HG03575 (cell line): ENCODE data around the gene S100P.
"Not testable (repeated sequence)": the region's sequence is repeated elsewhere in the genome, so short reads cannot be mapped to it uniquely, and the experiment has no call there.

Experiments used
- ATAC-seq: cut with Tn5 transposase; IDR thresholded peaks from one replicate; pipeline ENCODE4 v1.9.1; 2021; ENCODE audit not compliant: unreplicated experiment, insufficient number of reproducible peaks, low FRiP score; ENCODE audit errors: extremely low read depth

The S100P gene

DNA sequence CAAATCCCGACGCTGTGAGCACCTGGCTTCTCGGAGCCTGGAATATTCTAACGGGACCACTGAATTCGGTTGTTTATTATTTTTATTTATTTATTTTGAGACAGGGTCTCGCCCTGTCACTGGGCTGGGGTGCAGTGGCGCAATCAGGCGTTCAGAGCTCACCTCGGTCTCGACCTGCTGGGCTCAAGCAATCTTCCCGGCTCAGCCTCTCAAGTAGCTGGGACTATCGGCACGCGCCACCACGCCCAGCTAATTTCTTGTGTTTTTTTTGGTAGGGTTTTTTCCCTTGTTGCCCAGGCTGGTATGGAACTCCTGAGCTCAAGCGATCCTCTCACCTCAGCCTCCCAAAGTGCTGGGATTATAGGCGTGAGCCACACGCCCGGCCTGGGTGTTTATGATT, 21.5 kb upstream of the S100P start:
- ATAC-seq: no peak

DNA sequence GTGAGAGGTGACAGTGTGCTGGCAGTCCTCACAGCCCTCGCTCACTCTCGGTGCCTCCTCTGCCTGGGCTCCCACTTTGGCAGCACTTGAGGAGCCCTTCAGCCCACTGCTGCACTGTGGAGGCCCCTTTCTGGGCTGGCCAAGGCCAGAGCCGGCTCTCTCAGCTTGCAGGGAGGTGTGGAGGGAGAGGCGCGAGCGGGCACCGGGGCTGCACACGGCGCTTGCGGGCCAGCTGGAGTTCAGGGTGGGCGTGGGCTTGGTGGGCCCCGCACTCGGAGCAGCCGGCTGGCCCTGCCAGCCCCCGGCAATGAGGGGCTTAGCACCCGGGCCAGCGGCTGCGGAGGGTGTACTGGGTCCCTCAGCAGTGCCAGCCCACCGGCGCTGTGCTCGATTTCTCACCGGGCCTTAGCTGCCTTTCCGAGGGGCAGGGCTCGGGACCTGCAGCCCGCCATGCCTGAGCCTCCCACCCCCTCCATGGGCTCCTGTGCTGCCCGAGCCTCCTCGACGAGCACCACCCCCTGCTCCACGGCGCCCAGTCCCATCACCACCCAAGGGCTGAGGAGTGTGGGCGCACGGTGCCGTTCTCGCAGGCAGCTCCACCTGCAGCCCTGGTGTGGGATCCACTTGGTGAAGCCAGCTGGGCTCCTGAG, 21.0 kb upstream of the S100P start:
- not testable (repeated sequence) for ATAC-seq

DNA sequence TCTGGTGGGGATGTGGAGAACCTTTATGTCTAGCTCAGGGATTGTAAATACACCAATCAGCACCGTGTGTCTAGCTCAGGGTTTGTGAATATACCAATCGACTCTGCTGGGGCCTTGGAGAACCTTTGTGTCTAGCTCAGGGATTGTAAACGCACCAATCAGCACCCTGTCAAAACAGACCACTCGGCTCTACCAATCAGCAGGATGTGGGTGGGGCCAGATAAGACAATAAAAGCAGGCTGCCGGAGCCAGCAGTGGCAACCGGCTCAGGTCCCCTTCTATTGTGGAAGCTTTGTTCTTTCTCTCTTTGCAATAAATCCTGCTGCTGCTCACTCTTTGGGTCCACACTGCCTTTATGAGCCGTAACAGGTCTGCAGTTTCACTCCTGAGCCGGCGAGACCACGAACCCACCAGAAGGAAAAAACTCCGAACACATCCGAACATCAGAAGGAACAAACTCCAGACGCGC, 20.5 kb upstream of the S100P start:
- ATAC-seq: not testable (repeated sequence)

DNA sequence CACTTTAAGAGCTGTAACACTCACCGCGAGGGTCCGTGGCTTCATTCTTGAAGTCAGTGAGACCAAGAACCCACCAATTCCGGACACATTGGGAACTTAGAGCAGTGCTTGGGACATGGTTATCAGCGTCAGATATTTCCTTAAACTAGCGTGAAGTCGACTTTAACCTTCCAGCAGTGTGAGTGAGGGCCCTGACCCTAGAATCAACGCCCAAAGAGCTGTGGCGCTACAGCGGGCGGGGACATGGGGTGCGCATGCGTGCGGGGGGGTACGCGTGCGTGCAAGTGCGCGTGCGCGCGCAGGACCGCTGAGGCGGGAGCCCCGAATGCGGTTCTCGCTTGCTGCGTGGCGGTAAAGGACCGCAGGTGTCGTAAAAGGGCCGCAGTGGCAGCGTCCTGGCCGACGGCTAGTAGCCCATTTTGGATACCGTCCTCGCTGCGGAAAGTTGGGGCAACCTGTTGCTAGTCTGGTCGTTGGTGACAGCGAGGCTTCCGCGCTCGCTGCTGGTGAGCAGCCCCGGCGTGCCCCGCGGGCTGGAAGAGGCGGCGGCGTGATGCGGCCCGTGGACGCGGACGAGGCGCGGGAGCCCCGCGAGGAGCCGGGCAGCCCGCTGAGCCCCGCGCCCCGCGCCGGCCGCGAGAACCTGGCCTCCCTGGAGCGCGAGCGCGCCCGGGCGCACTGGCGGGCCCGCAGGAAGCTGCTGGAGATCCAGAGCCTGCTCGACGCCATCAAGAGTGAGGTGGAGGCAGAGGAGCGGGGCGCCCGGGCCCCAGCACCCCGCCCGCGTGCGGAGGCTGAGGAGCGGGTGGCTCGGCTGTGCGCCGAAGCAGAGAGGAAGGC, 19.8 kb upstream of the S100P start:
- ATAC-seq: no peak

DNA sequence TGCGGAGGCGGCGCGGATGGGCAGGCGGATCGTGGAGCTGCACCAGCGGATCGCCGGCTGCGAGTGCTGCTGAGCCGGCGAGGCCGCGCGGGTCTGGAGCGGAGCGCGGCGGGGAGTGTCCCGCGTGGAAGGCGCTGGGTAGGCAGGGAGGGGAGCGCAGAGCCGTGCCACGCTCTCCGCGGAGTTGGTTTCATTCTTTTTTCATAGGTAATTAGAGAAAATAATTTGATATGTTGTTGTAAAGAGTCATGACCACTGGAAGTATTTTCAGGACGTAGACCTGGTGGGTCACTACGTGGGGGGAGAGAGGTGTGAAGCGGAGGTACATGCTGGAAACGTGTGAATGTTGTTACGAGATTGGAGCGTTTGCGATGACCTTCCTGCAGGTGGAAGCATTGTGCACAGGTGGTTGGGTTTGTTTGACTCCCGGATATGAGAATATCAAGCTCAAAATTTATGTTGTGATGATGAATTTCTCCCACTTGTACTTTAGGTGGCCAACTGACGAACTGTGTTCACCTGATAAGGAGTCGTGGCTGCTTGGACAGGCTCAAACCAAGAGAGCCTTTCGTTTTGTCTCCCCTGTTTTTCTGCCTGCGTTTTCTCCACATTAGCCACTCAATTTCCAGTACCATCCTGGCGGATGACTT, 19.1 kb upstream of the S100P start:
- ATAC-seq: no peak

DNA sequence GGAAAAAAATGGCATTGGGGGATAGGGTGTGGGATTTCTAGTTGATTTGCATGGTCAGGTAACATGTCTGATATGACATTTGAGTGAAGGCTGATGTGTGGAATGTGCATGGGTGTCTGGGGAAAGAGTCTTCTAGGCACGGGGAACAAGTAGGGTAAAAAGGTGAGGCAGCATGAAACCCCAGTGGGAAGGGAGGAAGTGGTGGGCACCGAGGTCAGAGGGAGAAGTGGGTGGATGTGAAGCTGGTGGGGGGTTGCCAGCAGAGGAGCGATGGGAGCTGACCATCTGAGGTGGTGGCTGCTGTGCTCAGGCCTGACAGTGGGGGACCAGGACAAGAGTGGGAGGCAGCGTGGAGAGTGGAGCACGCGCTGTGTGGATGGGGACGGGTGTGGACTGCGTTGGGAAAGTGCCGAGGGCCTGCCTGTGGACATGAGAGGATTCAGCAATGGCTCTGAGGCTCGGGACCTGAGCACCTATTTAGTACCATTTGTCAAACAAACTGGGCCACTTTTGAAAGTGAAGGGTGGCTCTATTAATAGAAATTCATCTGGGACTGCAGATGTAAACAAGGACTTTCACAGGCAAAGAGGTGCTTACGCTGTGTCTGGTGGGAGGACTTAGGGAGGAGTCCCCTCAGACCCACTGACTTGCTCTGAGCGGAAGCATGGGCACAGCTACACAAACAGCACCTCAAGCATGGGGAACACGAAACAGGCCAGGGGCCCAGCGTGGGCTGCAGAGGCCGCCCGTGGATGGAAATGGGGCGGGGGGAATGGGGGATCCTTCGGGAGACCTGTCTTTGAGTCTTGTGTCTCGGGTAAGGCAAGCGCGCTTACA, 16.7 kb upstream of the S100P start:
- no peak for ATAC-seq

DNA sequence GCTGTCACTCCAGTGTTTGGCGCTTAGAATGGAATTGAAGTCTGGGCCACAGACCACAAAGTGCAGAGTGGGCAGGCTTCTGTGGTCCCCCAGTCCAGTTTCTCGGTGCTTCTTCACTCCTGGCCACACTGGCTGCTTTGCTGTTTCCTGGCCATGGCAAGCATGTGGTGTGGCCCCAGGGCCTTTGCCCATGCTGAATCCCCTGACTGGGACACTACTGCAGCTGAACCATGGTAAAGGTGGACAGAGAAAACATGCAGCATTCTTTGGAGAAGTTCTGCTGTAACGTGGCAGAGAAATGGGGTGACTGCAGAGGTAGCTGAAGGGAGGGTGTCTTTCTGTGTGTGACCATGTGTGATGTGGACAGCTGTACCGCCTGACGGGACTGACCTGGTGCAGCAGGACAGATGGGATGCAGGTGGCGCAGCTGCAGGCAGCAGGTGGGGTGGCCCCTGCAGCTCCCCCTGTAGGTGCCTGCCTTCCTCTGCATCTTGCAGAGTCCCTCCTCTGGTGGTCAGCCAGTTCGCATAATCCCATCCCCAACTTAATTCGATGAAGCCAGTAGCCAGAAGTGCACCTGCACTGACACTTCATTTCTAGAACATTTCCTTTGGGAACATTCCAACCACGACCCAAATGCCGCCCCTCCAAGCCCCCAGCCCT, 13.2 kb upstream of the S100P start:
- ATAC-seq: no peak

DNA sequence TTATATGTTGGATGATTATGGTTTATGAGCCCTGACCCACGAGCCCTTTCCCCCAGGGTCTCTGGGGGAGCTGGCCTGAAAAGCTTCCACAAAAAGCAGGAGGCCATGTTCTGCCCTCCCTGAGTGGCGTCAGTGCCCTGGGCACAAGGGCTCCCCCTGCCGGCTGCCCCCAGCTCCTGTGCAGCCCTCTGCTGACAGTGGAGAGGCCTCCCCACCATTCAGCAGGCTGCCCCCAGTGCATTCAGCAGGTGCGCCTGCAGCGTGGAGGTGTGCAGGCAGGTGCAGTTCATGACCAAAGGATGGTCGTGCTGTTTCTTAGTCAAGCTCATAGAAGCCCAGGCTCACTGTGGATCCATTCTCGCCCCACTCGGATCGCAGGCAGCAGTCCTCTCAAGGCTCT, 12.5 kb upstream of the S100P start:
- no peak for ATAC-seq

DNA sequence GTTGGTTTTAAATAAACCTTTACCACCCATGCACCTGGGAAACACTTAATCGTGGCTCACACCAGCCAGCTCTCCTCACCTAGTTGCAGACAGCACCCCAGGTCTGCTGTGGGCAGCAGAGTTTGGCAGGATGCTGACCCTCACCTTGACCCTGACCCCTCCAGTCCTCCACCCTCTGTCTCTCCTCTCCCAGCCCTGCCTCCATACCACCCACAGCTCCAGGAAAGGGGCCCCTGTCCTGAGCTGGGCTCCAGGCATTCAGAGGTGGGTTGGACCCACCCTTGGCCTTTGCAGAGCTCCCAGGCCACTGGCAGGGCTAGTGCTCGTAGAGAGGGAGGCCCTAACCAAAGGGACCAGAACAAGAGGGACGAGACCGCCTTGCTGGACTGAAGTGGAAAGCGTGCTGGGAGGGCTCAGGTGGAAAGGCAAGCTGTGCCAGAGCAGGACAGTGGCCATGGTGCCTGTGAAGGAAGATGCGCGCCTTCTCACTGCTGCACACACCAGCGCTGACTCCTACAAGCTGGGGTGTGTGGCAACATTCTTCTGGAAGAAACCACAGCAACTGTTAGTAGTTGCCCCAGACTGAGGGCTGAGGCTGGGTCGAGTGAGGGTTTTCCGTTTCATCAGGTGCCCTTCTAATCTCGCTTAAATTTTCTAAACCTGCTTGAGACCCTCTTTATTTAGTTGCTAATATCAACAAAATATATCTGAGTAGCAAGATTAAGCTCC, 10.7 kb upstream of the S100P start:
- no peak for ATAC-seq

DNA sequence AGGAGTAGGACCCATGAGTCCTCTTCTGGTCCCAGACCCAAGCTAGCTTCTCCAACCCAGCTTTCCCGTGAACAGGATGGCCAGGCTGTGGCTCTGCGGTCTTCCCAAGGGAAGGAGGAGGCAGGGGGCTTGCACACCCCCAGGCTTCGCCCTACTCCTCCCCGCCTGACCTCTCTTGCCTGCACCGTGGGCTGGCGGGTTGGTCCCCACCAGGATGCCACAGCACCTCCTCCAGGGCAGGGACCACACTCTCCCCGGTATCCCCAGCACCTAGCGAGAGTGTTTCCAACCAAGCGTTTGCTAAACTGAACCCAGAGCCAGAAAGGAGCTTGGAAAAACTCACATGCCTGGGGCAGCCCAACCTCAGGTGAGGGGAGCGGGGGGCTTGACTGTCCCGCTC, 9.0 kb upstream of the S100P start:
- no peak for ATAC-seq

DNA sequence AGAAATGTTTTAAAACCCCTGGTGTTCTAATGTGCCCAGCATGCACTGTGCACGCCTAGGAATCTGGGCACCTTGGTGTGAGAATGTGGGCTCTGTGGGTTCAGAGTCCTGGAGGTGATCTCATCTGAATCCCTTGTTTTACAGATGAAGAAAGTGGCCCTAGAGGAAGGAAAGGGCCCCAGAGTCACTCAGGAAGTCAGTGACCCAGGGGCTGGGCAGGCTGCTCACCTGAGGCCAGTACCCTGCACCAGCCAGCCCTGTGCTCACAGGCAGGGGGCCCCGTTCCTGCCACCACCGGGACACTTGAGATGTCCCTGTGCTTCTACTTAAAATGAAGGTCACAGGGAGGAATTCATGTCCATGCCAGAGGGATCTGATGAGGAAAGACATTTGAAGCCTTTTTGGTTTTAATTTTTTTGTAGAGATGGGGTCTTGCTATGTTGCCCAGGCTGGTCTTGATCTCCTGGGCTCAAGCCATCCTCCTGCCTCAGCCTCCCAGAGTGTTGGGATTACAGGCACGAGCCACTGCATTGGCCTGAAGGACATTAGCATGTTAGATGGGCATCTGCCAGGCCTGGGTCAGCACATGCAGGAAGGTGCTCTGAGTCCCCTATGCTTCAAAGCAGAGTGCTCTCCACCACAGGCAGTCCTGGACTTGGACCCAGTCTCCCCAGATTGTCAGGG, 7.4 kb upstream of the S100P start:
- no peak for ATAC-seq

DNA sequence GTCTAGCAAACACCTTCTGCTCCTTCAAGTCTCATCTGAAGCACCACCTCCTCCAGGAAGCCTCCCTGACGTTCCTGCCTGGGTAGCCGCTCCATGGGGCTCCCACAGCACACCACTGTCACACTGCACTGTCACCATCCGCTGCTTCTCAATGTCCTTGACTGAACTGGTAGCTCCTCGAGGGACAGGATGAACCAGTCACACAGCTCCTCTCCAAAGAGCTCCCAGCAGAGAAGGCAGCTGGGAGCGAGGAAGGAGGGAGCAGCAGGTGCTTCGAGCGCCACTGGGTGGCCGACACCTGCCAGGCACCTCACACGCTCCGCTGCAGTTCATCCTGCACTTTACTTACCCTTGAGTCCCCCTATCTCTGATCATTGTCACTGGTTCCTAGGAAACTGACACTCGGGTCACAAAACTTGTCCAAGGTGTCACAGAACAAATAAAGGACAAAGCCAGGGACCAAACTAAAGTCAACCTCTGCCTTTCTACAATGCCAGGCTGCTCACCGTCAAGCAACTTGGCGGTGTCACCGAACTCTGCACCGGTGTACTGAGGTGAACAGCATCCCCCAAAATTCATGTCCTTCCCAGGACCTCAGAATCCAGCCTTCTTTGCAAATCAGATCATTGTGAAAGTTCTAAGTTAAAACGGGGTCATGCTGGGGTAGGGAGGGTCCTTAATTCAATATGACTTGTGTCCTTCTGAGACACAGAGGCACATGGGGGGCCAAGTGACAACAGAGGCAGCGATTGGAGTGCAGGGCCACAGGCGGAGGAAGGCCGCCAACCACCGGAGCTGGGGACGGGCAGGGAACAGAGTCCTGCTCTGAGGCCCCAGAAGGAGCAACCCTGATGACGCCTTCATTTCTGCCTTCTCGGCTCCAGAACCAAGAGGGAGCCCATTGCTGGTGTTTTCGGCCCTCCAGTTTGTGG, 5.5 kb upstream of the S100P start:
- ATAC-seq: no peak

DNA sequence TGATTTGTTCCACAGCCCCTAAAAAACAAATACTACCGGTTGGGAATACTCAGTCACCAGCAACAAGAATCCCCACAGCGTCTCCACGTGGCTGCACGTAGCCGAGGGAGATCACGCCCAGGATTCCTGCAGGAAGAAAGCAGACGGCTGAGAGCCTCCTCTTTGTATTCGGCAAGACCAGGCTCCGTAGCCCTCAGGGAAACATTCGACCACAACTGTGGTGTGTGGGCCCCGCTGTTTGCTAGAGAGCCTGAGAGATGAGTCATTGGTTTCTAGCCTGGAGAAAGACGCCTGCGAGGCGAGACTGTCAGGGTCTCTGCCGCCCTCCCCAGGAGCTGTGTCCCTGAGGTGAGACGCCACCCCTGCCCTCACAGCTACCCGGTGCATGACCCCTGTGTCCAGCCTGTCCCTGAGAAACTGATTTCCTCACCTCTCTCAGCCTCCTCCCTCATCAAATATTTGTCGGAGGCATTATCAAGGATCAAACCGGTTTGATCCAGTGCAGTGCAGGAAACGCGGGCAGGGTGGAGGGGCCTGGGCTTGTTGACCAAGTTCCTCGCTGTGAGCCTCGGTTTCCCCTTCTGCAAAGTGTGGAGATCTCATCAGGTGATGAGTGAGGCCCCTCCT, 4.7 kb upstream of the S100P start:
- ATAC-seq: no peak

DNA sequence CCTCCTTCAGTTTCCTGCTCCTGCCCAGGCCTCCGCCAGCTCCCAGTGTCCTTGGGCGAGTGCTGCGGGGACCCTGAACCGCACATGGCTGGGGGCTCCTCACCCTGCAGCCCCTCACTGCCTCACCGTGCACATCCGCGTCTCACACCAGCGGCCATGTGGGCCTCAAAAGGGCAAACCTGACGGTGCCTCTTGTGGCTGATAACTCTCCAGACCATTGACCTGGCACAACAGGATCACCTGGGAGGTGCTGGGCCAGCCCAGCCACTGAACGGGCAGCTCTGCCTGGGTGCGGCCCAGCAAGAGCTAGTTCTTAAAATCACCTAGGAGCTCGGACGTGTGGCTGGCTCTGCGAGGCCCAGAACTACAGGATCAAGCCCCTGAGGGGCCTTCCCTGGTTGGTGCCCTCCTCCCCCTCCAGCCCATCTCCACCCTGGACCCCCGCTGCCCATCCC, 4.1 kb upstream of the S100P start:
- no peak for ATAC-seq

DNA sequence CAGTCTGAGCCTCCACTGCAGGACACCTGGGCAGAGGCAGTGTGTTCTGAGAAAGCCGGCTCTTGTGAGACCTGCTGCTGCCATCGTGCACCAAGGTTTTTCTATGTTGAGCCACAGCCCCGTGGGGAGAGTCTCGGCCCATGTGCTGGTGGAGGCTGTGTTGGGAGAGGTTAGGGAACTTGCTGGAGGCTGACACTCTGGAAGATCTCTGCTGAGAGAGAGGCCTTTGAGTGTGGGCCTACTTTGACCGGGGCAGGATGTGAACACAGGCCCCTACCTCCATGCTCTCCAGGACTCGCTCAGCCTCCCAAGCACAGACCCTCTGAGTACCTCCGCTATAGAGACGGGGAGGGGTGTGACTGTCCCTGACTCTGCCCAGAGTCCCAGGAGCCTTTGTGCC, 1.3 kb upstream of the S100P start:
- ATAC-seq: no peak

DNA sequence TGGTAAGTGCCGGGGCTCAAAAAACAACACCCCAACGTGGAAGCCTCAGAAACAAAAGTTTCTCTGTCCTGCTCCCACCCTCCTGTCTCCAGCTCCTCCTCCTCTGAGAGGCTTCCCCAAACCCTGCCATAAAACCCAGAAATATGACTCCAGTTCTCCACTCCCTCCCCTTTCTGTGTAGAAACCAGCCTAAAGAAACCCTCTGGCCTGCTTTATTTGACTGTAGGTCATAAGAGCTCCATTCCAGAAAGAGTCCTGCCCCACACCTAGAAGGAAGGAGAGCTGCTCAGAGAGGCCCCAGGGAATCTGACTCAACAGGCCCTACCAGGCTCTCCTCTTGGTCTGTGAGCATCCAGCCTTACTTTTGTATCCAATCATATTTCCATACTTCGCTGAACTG, 872 bp upstream of the S100P start:
- ATAC-seq: no peak
